Subcutaneous abdominal adipose tissue (tissue), 5 donors: ENCODE results near the gene DYDC2.
A peak's percentile ranks its signal among the peaks of the same experiment; 100 is the strongest.

Source experiments
- H3K27ac ChIP-seq: one replicate; pipeline ENCODE4 v1.7.0; 2013; ENCODE audit warnings: low read depth, mild to moderate bottlenecking, inconsistent platforms, low read length, moderate library complexity
- H3K27me3 ChIP-seq, 5 donors: one replicate each; pipeline ENCODE4 v1.7.0; 2013; ENCODE audit warnings: low read length in 5 of 5, inconsistent platforms in 1 of 5; ENCODE audit not compliant: control insufficient read depth in 5 of 5, insufficient read depth in 4 of 5
- H3K36me3 ChIP-seq, 5 donors: one replicate each; pipeline ENCODE4 v1.7.0; 2013; ENCODE audit warnings: low read length in 5 of 5; ENCODE audit not compliant: control insufficient read depth in 5 of 5, insufficient read depth in 5 of 5
- H3K4me1 ChIP-seq, 5 donors: one replicate each; pipeline ENCODE4 v1.7.0; 2013; ENCODE audit warnings: low read length in 5 of 5, mild to moderate bottlenecking in 3 of 5, moderate library complexity in 1 of 5; ENCODE audit not compliant: control insufficient read depth in 5 of 5, insufficient read depth in 5 of 5
- H3K4me3 ChIP-seq, 5 donors: one replicate each; pipeline ENCODE4 v1.7.0; 2013; ENCODE audit warnings: low read length in 5 of 5, low read depth in 1 of 5
- H3K9ac ChIP-seq, 5 donors: one replicate each; pipeline ENCODE4 v1.7.0; 2013; ENCODE audit warnings: low read length in 5 of 5, mild to moderate bottlenecking in 4 of 5, moderate library complexity in 3 of 5
- H3K9me3 ChIP-seq, 5 donors: one replicate each; pipeline ENCODE4 v1.7.0; 2013; ENCODE audit warnings: low read length in 5 of 5; ENCODE audit not compliant: control insufficient read depth in 5 of 5
- donor health status: healthy.
- donor health status: healthy.
- donor health status: healthy.
- donor health status: healthy.
- donor health status: healthy.

DYDC2 gene

DNA sequence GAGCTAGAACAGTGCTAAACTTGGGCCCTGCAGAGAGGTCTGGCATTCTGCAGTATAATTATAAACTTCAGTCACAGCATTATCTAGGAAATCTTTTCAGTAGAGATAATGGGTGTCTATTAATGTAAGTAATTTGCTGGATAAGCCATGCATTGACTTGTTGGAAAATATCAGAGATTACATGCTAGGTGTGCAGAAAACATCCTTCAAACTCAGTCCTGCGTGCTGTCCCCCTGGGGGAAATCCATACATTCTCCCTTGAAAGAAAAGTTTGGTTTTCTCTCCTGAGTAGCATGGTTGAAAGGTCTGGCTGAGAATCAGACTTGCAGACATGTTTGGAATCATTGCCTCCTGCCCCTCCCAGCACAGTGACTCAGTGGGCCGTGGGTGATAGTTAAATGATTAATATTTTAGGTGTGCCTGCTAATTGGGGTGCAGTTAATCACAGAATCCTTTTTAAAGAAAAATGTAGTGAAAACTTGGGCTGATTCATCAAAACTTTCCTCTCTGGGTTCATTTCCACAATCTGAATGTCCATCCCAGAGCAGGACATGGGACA is 37.9 kb downstream of the DYDC2 start:
- peaks cover 0 to 14% (median 12%) of the 10 kb centered on the region in 5 donors for H3K4me1 ChIP-seq
- no peak overlapping the region for H3K4me3 ChIP-seq
- H3K36me3 ChIP-seq = no peaks in the 10 kb centered on the region
- no peaks in the 10 kb centered on the region for H3K9me3 ChIP-seq
- H3K27ac ChIP-seq = no peak overlapping the region
- H3K27me3 ChIP-seq = no peaks in the 10 kb centered on the region
- H3K9ac ChIP-seq = no peak overlapping the region

DNA sequence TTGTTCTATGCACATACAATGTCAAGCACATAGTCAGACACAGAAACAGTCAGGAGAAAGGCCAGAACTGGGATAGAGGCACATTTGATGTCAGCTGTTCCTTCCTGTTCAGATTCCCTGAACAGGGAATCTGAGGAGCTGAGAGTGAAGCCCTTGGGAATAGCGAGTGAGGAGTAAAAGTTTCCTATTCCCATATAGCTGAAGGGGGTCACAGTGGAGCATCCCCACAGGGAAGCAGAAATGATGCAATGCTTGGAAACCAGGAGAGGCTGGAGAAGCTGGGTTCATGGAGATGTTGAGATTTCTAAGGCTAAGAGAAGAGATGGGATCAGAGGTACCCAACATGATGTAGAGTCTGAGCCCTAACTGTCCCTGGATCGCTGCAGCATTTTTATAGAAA is 40.4 kb downstream of the DYDC2 start:
- Histone ChIP-seq H3K4me3 (no peak overlapping the region), H3K36me3 (no peaks in the 10 kb centered on the region), H3K27ac (no peak overlapping the region), H3K4me1 (peaks cover 1 to 18% (median 15%) of the 10 kb centered on the region in 5 donors), H3K27me3 (no peaks in the 10 kb centered on the region), H3K9me3 (no peaks in the 10 kb centered on the region), H3K9ac (no peak overlapping the region)

GRCh38 chr10:80400136-80400804 is 43.7 kb downstream of the DYDC2 start:
- Histone ChIP-seq H3K36me3 (no peaks in the 10 kb centered on the region), H3K4me1 (peaks cover 1 to 17% (median 10%) of the 10 kb centered on the region in 5 donors), H3K9ac (no peak overlapping the region), H3K27me3 (no peaks in the 10 kb centered on the region), H3K27ac (peak overlapping the region; percentile 33), H3K9me3 (no peaks in the 10 kb centered on the region), H3K4me3 (no peak overlapping the region)

DNA sequence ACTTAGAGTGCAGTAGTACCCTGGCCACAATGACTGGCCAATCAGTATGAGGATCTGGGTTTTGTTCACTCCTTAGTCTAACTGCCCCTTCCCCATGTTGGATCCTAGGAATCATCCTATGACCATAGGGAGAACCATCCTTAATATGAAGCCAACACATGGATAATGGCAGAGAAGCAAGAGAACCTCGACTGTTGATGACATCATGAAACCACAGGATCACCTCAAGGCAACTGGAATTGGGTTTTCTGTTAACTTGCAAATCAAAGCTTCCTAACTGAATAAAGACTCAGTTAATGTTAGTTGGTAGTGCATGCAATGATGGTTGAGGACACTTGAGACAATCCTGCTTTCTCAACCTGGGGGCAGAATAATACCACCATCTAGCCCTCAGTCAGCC is 48.5 kb downstream of the DYDC2 start:
- H3K27ac ChIP-seq = peak overlapping the region; percentile 40
- H3K36me3 ChIP-seq = no peaks in the 10 kb centered on the region
- no peak overlapping the region for H3K9ac ChIP-seq
- H3K4me3 ChIP-seq = no peak overlapping the region
- H3K27me3 ChIP-seq = no peaks in the 10 kb centered on the region
- no peaks in the 10 kb centered on the region for H3K9me3 ChIP-seq
- H3K4me1 ChIP-seq = peaks cover 3 to 58% (median 47%) of the 10 kb centered on the region in 5 donors

DNA sequence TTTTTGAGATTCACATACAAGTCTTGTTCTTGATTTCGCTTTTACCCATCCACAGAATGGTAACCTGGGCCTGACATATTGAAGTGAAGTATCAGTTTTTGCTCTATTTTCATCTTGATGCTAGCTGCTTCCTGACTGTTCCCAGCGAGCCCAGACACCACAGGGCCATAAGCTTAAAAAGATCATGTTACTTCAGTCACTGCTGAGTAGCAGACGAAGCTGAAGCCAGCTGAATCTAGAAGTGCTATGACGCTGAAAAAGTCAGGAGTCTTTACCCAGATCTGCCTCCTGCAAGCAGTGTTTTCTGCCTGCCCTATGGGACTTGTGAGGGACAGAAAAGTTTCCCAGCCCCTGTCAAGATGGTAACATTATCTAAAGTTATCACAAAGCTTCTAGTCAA is 49.0 kb downstream of the DYDC2 start:
- Histone ChIP-seq H3K4me1 (peaks cover 6 to 58% (median 47%) of the 10 kb centered on the region in 5 donors), H3K36me3 (no peaks in the 10 kb centered on the region), H3K4me3 (no peak overlapping the region), H3K27ac (peak overlapping the region; percentile 40), H3K9ac (peak overlapping the region in 2 of 5 donors; percentile 1 to 30), H3K9me3 (no peaks in the 10 kb centered on the region), H3K27me3 (no peaks in the 10 kb centered on the region)

- no peaks in the 10 kb centered on the region for H3K27me3 ChIP-seq
- no peaks in the 10 kb centered on the region for H3K36me3 ChIP-seq
- H3K9me3 ChIP-seq = no peaks in the 10 kb centered on the region
- H3K27ac ChIP-seq = peak overlapping the region; percentile 40
- H3K9ac ChIP-seq = peak overlapping the region in 1 of 5 donors; percentile 1
- H3K4me1 ChIP-seq = peaks cover 12 to 62% (median 52%) of the 10 kb centered on the region in 5 donors
- no peak overlapping the region for H3K4me3 ChIP-seq
These were observed 49.6 kb downstream of the DYDC2 start for GRCh38 chr10:80406204-80406603.

DNA sequence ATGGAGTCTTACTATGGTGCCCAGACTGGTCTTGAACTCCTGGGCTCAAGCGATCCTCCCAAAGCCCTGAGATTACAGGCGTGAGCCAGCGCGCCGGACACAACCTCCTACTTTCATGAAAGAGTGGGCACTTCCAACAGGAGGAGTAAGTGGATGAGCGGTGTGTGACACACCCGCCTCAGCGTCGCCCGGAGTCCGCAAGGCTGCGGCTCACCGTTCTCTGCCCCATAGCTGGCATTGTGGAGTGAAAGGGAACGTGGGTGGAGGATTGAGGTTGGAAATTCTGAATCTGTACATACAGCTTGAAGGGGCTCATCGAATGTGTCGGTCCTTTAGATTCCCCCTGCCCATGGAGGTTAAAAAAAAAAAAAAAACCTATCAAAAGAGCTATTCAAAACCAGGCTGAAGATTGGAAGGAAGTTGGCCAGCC is 51.2 kb downstream of the DYDC2 start:
- peak overlapping the region; percentile 97 for H3K27ac ChIP-seq
- no peaks in the 10 kb centered on the region for H3K9me3 ChIP-seq
- no peaks in the 10 kb centered on the region for H3K27me3 ChIP-seq
- H3K4me3 ChIP-seq = peak overlapping the region; percentile 78 to 85 (median 83)
- peaks cover 0 to 2% (median 0%) of the 10 kb centered on the region in 5 donors for H3K36me3 ChIP-seq
- peaks cover 24 to 78% (median 69%) of the 10 kb centered on the region in 5 donors for H3K4me1 ChIP-seq
- peak overlapping the region; percentile 56 to 87 (median 73) for H3K9ac ChIP-seq

- H3K9ac ChIP-seq = peak within 1 kb of the TSS; percentile 68 to 87 (median 73)
- H3K4me1 ChIP-seq = peaks cover 24 to 84% (median 75%) of the 10 kb centered on the region in 5 donors
- H3K27ac ChIP-seq = peak within 1 kb of the TSS; percentile 97
- peak within 1 kb of the TSS; percentile 78 to 85 (median 83) for H3K4me3 ChIP-seq
- peaks cover 0 to 2% (median 0%) of the 10 kb centered on the region in 5 donors for H3K36me3 ChIP-seq
- H3K9me3 ChIP-seq = no peaks in the 10 kb centered on the region
- no peaks in the 10 kb centered on the region for H3K27me3 ChIP-seq
These were observed 51.9 kb downstream of the DYDC2 start, which contains the start of gene PRXL2A for GRCh38 chr10:80408242-80409101. TSS of gene PRXL2A (plus strand) at chr10:80408551. CDS start at chr10:80420468, 11,917 bp downstream.

- H3K4me1 ChIP-seq = peaks cover 24 to 90% (median 82%) of the 10 kb centered on the region in 5 donors
- peak overlapping the region; percentile 97 for H3K27ac ChIP-seq
- H3K9me3 ChIP-seq = no peaks in the 10 kb centered on the region
- H3K4me3 ChIP-seq = peak overlapping the region; percentile 78 to 85 (median 83)
- H3K9ac ChIP-seq = peak overlapping the region; percentile 68 to 87 (median 73)
- peaks cover 0 to 2% (median 0%) of the 10 kb centered on the region in 5 donors for H3K36me3 ChIP-seq
- no peaks in the 10 kb centered on the region for H3K27me3 ChIP-seq
These were observed 52.5 kb downstream of the DYDC2 start for GRCh38 chr10:80409121-80409520.
